AG09319 (cell line): Measurements from ENCODE around the gene FMN2.
"Not testable (repeated sequence)": the region's sequence is repeated elsewhere in the genome, so short reads cannot be mapped to it uniquely, and the experiment has no call there.

Source experiments
- DNase-seq: peaks from one replicate; pipeline ENCODE4 v3.0.0-alpha.2; 2010; ENCODE audit warnings: low read depth; ENCODE audit errors: extremely low read depth
- TF ChIP-seq, protein P1 (sequence below): IDR thresholded peaks from 2 replicates; pipeline ENCODE4 v1.5.1; 2011; ENCODE audit warnings: low read depth, mild to moderate bottlenecking, inconsistent platforms, low read length, moderate library complexity

The FMN2 gene

DNA sequence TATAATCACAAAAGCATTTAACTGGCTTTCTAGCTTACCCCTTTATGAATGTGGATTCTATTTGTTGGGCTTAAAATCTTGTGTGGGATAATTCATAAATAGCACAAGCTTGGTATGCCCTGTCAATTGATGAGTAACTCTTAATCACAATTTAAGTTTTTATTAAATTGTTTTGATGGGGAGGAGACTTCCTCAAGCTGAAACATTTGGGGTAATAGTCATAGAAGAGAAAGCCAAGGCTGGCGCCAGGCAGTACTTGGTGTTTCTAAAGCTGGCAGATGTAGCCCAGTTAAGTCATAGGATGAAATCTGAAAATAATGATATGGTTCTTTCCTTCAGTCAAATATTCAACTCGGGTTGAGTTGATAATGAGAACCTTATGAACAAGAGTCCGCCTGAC lies 167.2 kb downstream of the FMN2 start:
- TF ChIP-seq, protein P1, sequence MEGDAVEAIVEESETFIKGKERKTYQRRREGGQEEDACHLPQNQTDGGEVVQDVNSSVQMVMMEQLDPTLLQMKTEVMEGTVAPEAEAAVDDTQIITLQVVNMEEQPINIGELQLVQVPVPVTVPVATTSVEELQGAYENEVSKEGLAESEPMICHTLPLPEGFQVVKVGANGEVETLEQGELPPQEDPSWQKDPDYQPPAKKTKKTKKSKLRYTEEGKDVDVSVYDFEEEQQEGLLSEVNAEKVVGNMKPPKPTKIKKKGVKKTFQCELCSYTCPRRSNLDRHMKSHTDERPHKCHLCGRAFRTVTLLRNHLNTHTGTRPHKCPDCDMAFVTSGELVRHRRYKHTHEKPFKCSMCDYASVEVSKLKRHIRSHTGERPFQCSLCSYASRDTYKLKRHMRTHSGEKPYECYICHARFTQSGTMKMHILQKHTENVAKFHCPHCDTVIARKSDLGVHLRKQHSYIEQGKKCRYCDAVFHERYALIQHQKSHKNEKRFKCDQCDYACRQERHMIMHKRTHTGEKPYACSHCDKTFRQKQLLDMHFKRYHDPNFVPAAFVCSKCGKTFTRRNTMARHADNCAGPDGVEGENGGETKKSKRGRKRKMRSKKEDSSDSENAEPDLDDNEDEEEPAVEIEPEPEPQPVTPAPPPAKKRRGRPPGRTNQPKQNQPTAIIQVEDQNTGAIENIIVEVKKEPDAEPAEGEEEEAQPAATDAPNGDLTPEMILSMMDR, result no peak
- DNase-seq, result peak; percentile 96

DNA sequence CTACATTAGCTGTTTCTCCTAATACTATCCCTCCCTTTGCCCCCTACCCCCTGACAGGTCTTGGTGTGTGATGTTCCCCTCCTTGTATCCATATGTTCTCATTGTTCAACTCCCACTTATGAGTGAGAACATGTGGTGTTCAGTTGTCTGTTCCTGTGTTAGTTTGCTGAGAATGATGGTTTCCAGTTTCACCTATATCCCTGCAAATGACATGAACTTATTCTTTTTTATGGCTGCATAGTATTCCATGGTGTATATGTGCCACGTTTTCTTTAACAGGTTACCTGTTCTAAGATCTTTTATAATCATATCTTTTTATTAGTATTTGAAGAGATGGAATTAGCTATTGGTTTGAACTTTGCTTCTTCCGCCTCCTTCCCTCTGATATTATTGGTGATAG lies 172.8 kb downstream of the FMN2 start:
- not testable (repeated sequence) for DNase-seq

DNA sequence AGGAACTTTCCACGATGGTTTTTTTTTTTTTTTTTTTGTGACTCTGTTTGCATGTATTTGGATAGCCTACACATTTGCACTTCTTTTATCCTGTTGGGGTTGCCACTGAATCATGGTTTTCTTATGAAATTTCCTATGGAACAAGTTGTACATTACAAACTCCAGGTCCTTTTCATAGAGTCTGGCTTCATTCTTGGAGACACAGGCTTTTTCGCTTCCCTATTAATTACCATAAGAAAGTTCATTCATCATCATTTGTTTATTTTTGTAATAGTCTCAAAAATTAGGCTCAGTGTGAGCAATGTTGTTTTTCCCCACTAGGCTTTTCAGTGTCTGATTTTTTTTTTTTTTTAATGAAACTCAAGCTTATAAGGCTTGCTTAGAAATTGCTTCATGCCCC lies 179.4 kb downstream of the FMN2 start:
- TF ChIP-seq, protein P1, result no peak
- no peak for DNase-seq

DNA sequence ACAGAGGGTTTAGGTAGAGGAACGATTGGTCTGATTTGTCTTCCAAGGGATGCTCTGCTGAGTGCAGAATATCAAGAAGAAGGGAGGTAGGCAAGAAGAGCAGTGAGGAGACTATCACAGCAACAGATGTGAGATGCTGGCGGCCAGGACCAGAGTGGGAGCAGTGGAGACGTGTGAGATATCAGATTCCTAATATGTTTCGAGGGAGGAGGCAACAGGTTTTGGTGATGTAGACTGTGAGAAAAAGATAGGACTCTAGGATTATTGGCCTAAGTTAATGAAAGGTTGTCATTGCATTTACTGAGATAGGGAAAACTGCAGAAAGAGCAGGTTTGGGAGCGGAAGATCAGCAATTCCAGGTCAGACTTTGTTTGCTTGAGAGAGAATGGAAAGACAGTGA lies 182.9 kb downstream of the FMN2 start:
- DNase-seq, result no peak
- TF ChIP-seq, protein P1, result no peak

DNA sequence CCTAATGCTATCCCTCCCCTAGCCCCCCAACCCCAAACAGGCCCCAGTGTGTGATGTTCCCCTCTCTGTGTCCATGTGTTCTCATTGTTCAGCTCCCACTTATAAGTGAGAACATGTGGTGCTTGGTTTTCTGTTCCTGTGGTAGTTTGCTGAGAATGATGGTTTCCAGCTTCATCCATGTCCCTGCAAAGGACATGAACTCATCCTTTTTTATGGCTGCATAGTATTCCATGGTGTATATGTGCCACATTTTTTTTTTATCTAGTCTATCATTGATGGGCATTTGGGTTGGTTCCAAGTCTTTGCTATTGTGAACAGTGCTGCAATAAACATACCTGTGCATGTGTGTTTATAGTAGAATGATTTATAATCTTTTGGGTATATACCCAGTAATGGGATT lies 183.5 kb downstream of the FMN2 start:
- not testable (repeated sequence) for DNase-seq

DNA sequence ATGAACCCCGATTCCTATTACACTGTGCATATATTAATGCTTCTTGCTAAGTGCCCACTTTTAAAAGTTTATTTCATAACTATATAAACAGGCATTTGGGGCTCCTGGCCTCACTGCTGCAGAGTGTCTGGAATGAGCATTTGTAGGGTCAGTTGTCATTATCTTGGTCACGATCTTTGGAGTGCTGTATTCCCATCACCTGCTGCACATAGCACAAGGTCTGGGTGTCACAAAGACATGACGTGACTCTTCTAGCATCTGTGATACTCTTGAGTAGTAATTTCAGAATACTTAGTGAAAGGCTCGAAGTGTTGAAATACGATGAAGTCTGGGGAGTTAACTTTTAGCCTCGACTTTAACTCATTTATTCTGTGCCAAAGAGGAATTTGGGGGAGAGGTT lies 186.4 kb downstream of the FMN2 start:
- TF ChIP-seq, protein P1, result no peak
- no peak for DNase-seq

DNA sequence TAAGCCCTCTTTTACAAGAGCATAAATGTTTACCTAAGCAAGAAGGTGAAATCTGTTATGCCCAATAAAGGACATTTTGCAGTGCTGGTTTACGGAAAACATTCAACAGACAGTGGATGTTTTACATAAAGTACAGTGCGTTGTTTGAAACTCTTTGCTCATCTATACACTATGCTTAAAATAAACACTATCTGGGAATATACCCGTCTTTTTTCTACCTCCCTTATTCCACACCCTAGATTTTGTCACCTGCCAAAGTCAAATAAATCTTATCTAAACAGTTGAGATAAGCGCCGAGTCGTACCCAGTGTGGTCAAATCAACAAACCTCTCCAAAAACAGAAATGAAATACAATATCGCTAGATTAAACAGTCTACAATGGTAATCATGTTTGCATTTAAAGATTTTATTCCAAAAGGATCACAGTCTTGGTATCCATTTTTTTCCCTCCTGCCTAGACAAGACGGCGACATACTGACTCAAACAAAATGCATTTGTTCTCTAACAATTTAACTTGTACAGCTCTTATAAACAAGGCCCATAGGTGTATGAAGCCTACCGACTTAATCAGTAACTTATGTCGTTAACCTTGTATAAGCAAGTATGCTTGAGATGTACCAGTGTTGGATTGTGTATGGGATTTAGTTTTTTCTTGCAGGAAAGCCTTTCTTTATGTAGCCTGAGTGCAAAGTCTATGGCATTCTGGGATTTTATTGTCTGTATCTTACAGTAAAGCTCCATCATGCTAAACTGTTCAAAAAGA lies 189.1 kb downstream of the FMN2 start:
- DNase-seq, result no peak
- TF ChIP-seq, protein P1, result no peak

DNA sequence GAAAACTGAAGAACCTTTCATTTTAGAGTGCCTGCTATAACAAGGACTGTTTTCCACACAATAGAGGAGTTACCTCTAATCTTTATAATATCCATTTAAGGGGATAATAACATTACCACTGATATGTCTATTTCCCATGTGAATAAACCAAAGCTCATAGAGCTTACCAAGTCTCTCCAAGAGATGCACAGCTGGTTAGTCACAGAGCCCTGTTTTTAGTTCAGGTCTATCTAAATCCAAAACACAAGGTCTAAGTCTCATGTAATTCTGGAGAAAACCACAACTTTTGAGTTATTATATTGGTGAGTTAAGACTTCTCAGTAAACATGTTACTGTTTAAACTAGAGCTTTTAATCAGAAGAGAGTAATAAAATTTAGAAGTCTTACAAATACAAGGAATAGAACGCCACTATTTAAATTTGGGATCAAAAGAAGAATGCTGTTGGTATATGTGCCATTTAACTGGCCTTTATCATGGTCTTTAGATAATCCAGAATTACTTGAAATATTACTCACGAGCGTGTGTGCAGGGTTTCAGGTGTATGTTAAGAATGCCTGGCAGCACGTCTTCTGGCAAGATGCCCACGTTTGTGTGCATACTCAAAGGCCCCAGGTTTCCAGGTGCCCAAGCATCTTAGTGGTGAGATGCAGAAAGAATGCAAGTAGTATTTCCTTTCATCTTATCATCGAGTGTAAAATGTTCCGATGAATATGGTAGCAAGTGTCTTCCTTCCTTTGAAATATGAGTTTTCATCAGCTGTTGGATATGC lies 190.6 kb downstream of the FMN2 start:
- TF ChIP-seq, protein P1, result no peak
- DNase-seq, result no peak
